Astrocyte (in vitro differentiated cells and primary cell): ENCODE results near the gene ERCC8.

Experiments
- CTCF ChIP-seq: IDR thresholded peaks from 2 replicates; pipeline ENCODE4 v1.5.1; 2011; ENCODE audit warnings: low read depth, mild to moderate bottlenecking, inconsistent platforms, low read length, moderate library complexity; ENCODE audit not compliant: insufficient read depth
- EZH2 ChIP-seq: IDR thresholded peaks from 2 replicates; pipeline ENCODE4 v1.6.1; 2012; ENCODE audit warnings: mild to moderate bottlenecking, low read length, inconsistent platforms; ENCODE audit not compliant: insufficient read depth

GRCh38 chr5:60856066-60856465 lies 88.8 kb downstream of the ERCC8 start:
- TF ChIP-seq CTCF = no peak
- TF ChIP-seq EZH2 = no peak
